OCI-M2 (cell line): ENCODE results near the gene NMNAT3.

ENCODE experiments used
- DNase-seq: peaks from one replicate; lab custom pipeline; 2025; ENCODE audit not compliant: unreplicated experiment; lab: John Stamatoyannopoulos, UW

Gene NMNAT3

DNA sequence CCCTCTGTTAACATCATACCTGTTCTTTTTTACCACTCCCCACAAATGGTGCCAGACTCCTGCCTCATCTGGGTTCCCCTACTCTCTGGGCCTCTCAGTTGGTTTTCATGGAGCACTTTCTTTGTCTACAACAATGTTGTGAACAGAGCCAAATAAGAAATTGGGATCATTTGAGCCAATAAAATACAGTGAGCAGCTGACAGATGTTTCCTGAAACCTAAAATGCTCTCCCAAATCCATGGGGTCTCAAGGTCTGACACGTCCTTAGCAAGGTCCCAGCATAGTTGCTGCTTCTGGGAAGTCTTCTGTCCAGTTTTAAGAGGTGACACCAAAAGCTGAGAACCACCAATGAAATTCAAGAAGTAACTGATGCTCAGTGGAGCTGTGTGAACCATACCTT is 1.7 kb downstream of the NMNAT3 start:
- no peak for DNase-seq

DNA sequence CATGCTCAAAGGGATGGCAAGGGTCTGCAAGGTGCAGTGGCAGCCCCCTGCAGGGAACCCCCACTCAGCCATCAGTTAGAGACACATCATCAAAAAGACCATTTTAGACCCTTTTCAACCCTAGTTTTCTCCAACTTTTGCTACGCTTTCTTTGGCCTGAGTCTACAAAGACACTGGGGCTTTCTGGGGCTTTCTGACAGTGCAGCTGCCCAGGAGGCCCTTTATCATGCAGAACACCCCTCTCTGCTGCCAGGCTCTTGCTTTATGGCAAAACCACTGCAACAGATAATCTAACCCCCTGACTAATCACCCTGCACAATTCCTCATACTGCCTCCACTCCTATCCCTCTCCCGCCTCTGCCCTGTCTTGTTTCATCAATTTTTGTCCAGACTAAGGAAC is 2.4 kb downstream of the NMNAT3 start:
- no peak for DNase-seq

DNA sequence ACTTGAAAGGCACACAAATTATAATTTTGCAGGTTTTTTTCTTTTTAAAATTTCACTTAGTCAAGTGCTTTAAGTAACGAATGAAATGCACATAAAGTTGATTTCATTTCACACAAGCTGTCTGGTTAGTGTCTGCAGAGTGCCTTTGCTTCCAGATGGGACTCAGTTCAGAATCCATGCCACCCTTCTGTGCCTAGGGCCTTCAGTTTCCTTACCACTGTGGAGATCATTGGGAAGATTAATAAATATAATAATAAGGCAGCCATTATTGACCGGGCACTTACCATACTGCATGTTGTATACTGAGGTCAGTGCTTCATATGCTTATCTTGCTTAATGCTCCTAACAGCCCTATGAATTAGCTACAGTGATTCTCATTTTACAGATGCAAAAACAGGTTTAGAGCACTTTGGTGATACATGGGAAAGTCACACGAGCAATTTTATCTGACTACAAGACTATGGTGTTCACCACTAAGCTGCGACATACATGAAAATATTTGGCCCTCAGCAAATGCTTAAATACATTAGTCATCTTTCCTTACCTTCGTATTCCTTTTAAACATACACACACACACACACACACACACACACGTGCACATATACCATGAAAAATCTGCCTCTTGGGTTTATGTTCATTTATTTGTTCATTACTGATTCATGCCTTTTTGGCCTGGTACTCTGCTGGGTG is 3.1 kb downstream of the NMNAT3 start:
- DNase-seq, result no peak

DNA sequence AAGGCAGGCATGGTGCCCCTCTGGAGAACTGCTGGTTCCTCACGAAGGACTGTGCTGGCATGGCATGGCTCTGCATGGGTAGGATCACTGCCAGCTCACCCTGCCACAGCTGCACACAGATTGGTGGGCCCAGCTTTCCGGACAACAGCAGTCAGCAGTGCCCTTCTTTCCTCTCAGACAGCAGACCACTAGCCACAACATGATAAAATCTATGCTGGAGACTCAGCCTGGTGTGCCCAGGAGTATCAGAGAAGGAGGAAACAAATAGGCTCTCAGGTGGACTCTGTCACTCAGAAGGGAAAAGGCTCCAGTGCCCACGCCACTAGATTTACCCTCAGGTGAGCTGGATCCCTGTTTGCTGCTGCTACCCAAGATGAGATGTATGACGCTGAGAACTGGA is 4.9 kb downstream of the NMNAT3 start:
- DNase-seq, result no peak

DNA sequence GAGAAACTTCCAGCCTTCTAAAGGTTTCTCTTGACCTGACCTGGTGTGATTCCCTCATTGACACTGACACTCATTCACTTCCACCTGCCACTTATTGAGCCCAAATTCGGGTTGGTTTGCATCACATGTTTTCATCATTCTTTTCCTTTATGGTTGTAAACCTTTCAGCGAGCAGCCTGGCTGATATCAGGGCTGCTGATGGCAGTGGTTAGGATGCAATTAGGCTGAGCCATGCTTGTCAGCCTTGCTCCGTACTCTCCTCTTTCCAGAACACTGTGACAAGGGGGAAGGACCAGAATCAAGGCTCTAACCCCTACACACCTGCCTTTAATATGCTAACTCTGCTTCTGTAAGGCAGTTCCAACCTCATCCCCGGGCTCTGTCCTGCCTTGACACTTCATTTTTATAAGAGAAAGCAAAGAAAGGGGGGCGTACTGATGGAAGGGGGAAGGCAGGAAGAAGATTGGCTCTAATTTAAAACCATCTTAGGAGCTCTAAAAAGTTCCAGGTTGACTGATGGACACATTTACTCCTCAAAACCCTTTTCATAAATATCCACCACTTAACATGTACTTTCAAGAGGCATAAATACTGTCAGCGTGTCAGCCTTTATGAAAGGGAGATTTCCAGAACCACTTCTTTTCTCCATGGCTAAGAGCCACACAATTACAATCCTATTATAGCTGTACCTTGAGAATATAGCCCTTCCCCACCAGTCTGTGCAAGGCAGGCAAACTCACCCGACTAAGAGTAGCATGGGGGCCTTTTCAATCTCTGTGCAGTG is 5.7 kb downstream of the NMNAT3 start:
- no peak for DNase-seq

DNA sequence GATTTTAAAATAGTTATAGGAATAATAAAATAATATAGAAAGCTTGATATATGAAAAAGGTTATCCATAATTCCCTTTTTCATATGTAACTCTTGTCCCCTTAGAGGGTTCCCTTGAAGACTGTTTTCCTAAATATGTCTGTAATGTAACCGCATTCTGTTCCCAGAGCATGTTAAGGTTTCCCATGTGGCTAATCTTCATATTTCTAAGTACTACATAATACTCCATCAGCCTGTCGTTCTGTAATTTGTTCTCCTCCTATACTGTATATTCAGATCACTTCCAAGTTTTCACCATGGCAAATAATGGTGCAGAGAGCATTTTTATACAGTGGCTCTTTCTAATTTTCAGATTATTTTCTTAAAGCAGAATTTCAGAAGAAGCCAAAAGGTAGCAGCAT is 6.7 kb downstream of the NMNAT3 start:
- DNase-seq, result no peak

DNA sequence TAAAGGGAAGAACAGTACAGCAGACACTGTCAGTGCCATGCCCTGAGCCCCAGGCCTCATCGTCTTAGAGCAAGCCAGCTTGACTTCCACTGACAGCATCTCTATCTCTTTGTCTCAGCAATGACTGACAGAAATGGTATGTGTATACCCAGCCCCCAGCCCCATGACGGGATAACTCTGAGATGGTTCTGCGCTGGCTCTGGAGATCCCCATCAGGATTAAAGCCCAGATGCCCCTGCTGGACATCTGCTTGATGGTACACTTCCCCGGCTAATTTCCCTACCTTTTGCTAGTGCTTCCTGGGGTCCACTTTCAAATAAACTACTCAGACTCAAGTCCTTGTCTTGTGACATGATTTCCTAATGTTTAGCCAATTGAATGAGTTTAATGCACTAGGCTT is 7.6 kb downstream of the NMNAT3 start:
- no peak for DNase-seq

DNA sequence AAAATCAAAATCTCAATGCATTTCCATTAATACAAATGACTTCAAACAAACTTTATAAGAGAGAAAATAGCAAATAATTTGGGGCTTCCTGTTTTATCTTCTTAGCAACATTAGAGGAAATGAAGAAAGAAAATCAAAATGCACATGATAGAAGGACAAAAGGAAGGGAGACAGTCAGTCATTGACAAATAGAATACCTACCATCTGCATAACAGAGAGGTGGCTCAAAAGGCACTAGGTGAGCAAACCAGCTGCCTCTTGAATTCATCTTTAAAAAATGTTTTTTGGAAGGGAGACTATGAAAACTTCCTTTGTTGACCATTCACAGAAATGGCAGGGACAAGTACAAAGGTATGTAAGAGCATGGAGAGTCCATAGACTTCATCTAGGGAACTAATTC is 9.4 kb downstream of the NMNAT3 start:
- DNase-seq, result no peak

DNA sequence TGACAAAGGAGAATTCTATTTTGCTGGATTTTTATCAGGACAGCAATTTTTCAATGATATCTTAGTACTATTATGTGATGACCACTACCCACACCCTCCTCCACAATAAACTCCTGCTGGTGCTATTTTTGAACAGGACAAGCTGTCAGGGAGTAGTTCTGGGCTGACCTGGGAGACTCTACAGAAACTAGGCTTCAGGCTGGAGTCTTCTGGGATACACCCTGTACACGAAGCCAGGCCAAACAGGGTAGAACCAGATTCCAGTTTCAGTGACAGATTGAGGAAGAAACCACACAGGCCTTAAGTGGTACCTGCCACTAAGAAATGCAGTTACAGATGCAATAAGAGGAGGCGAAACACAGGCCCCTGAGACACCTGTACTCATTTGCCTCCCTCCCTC is 12.8 kb downstream of the NMNAT3 start:
- no peak for DNase-seq

DNA sequence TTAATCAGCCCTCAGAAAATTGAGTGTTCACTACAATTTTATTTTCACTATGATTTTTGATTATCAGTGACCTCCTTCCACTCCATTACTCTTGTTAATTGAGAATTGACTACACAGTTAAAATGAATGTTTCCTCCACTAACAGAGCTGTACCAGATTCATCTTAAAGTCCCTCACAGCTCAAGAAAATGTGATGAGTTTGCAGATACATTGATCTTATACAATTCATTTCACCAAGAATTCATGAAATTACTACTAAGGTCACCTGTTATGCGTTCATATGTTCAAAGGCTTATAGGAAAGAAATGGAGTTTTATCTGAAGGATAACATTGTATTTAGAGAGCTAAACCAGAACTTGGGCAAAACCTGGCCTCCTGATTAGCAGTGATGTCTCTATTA is 17.5 kb downstream of the NMNAT3 start:
- DNase-seq, result no peak

DNA sequence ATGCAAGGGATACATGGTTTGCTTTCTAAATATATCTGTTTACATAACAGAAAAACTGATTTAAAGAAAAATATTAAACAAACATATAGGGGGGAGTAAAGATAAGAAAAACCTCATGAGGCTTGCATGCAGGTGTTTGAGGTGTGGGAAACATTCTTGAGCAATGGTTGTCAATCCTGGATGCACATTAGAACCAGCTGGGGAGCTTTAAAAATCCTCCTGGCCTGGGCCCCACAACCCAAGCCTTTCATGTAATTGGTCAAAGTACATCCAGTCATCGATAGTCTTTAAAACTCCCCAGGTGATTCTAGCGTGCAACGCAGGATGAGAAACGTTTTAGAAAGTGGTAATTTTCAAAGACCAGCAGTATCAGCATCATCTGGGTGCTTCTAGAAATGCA is 18.3 kb downstream of the NMNAT3 start:
- DNase-seq, result no peak

DNA sequence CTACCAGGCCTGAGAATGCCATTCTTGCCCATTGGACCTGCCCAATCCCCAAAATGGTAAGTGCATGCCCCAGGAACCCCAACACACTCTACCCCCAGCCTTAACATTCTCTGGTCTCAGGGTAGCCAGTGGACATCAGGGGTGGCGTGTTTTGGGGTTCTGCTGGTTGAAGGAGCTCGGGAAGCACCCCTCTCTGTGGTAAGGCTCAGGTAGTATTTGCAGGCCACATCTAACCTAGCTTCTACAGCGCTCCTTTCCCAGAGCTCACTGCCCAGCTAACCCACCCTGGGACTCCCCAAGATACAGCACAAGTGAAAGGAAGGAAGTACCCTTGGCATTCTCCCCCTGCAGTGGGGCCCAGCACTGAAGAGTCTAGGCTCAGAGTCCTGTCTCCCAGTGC is 19.8 kb downstream of the NMNAT3 start:
- no peak for DNase-seq

DNA sequence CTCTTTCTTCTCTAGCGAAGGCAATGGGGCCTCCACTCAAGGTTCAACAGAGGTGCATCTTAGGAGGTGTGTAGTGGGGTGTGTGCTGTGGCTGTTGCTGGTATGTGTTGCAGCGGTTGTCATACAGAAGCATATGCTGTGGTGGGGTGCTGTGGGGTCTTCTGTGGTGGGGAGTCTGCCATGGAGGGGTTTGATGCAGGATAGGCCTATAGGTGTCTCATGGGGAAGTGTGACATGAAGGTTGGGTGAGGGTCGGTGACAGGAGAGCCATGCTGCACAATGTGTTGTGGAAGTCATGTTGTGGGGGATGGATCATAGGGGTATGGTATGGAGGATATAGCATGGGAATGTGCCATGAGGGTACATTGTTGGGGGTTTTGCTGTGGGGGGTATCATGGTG is 20.3 kb downstream of the NMNAT3 start:
- DNase-seq, result no peak

DNA sequence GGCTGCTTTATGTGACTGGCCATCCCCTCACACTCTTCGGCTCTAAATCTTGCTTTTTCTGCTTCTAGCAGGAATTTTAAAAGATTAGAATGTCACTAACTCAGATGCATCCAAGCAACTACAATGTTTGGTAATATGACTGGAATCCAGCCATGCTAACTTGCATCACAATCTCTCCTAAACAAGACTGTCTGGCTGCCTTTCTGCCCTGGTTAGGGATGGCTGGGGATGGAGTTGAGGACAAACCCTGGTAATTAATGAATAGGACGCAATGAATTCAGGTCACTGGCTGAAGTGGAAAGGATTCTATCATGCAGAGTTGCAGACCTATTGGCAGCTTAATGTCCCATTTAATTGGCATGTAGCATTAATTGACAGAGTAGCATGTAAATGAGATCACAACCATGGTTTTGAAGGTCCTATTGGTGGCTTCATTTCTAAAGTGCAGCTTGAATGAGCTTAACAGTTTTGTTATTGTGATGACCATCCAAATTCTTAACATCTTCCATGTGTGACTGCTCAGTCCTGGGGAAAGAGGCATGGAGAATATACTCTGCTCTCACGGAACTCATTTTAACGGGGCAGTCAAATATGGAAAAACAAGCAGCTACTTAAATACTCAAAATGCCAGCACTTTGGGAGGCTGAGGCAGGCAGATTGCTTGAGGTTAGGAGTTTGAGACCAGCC is 21.7 kb downstream of the NMNAT3 start:
- no peak for DNase-seq

DNA sequence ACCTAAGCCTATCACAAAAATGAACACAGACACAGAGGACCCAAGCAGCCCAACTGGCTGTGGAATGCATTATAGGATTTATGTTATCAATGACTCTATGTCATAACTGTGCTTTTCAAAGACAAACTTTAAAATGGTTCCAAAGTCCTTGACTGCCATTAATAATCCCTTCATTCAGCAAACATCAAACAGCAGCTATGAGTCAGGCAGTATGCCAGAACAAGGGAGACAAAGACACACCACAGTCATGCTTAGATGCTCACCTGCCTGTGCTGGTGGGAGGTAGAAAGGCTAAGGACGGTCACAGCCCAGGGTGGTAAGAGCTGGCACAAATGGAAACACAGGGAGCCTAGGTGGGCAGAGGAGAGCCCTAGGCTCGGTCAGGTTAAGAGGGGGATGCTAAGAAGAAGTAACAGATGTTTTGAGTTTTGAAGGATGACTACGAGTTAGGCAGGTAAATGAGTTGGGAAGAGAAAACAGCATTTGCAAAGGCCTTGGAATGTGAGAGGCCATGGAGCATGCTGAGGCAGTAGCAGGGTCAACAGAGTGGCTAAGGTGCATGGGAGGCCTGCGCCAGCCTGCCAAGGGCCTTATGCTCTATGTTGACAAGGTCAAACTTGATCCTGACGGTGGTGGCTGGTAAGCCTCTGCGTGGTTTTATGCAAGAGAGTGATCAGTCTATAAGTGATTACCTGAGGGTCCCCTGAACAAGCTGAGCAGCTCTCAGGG is 23.0 kb downstream of the NMNAT3 start:
- no peak for DNase-seq

DNA sequence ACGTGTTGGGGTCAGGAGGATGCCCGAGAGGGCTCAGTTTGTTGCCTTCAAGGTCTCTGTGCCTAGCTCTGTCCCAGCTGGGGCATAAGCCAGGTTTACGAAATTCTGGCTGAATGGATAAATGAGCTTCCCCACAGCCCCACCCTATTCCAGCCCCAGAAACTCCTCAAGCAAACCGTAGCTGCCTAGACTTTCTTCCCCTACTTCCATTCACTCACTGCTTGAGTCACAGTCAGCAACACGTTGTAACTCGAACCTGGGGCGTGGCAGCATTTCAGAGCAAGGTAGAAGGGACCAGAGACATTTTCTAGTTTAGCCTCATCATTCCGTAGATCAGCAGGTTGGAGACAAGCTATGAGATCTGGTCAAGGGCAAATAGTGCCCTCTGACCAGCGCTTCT is 24.2 kb downstream of the NMNAT3 start:
- DNase-seq, result no peak

DNA sequence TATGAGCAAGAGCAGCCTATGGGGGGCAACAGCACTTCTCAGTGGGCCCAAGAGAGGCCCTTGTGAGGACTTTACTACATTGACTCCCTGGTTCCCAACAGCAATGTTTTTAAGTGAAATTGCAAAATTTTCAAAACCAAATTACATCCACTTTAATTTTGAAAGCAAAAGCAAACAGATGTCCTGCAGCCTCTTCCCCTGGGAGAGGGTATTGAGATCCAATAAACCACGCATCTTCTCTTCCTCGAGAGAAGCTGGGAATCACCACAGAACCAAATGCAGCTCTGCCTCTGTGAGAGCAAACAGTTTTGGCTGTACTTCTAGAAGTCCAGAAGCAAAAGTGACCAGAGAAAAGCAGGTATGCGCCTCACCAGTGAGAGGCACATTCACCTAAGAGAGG is 25.2 kb downstream of the NMNAT3 start:
- no peak for DNase-seq

DNA sequence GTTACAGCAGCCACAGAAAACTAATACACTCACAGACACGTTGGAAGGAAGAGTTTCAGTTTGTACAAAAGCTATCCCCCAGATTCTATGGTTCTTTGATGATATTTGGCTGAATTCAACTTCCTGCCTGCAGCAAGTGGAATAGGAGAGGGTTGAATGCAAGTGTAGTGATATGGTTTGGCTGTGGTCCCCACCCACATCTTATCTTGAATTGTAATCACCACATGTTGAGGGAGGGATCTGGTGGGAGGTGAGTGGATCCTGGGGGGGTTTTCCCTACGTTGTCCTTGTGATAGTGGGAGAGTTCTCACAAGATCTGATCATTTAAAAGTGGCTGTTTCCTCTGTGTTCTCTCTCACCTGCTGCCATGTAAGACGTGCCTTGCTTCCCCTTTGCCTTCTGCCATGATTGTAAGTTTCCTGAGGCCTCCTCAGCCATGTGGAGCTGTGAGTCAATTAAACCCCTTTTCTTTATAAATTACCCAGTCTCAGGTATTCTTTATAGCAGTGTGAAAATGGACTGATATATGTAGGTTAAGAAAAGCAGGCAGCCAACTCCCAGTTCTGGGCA is 29.8 kb downstream of the NMNAT3 start:
- no peak for DNase-seq

DNA sequence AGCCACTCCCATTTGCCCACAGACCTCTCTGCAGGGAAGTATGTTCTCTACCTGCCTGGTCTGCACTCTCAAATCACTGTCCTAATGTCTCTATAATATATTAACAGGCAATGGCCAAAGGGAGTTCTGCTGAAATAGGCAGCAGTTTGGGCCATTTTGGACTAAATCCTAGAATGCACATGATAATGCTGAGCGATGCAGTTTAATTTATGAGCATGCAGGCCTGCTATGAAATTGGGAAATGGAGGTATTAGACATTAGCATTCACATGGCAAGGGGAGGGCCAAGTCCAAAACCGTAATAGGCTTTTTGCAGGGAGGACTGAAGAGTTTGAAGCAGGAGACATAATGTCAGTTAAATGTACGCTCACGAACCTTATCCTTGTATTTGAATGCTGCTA is 31.3 kb downstream of the NMNAT3 start:
- DNase-seq, result no peak

DNA sequence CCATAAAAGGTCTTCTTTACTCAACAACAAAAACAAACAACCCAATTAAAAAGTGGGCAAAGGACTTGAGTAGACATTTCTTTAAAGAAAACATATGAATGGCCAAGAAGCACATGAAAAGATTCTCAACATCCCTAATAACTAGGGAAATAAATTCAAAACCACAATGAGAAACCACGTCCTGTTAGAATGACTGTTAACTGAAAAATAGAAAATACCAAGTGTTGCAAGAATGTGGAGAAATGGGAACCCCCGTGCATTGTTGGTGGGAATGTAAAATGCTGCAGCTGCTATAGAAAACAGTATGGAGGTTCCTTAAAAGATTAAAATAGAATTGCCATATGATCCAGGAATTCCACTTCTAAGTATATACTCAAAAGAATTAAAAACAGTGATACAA is 34.8 kb downstream of the NMNAT3 start:
- no peak for DNase-seq

DNA sequence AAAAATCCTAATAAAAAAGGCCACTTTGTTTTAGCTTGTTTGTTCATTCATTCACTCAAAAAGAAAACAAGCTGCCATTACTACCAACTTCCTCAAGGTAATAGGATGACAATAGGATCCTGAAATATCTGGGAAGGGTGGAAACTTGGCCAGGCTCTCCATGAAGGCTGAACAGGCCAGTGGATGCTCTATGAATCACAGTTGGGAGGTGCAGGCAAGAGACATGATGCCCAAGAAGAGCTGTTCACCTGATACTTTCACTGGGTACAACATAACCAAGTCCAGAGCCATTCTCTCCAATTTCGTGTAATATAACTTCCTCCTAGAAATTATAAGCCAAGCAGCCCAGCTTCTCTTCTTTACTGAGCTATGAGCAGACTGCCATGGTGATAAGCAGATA is 37.3 kb downstream of the NMNAT3 start:
- DNase-seq, result no peak
